Activated naive CD8-positive, alpha-beta T cell treated with anti-CD3 and anti-CD28 coated beads, Interleukin-2, amount 50 U/mL, for 16 hours (primary cell): ENCODE data around the gene SCAPER.
"Not testable (repeated sequence)": the region's sequence is repeated elsewhere in the genome, so short reads cannot be mapped to it uniquely, and the experiment has no call there.

Experiments
- DNase-seq: peaks from one replicate; pipeline ENCODE4 v3.0.0-alpha.2; 2020; ENCODE audit warnings: low read depth, low spot score

The SCAPER gene

GRCh38 chr15:76863123-76863522 is 42.0 kb downstream of the SCAPER start:
- DNase-seq: no peak

- no peak for DNase-seq
These were observed 43.2 kb downstream of the SCAPER start for GRCh38 chr15:76861815-76862397.

GRCh38 chr15:76860201-76860600 is 44.9 kb downstream of the SCAPER start:
- DNase-seq: no peak

DNA sequence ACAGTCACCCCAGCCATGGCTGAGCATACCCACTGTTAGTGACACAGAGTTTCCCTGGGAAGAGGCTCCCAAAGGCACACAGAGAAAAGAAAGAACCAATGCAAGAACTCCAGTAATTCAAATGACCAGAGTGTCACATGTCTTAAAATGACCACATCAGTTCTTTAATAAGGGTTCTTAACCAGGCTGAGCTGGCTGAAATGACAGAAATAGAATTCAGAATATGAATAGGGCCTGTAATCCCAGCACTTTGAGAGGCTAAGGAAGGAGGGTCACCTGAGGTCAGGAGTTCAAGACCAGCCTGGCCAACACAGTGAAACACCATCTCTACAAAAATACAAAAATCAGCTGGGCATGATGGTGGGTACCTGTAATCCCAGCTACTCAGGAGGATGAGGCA is 54.8 kb downstream of the SCAPER start:
- not testable (repeated sequence) for DNase-seq

GRCh38 chr15:76846782-76847181 is 58.4 kb downstream of the SCAPER start:
- no peak for DNase-seq

DNA sequence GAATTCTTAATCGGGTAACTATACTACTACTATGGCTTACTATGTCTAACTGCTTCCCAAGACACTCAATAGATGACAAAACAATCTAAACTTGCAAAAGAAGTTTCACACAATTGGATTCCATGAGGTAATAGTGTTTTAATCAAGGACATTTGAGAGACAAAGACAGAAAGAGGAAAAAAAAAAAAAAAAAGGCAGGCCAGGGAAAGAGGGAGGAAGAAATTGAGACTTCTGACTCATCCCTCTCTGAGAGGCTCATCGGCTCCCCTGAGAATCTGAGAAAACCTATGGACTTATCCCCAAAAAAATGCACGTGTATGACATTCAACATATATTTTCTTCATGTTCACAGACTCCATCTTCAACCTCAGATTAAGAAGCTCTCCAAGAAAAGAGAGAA is 61.0 kb downstream of the SCAPER start:
- DNase-seq: no peak

- DNase-seq: no peak
These were observed 61.9 kb downstream of the SCAPER start for GRCh38 chr15:76843269-76843668.

DNA sequence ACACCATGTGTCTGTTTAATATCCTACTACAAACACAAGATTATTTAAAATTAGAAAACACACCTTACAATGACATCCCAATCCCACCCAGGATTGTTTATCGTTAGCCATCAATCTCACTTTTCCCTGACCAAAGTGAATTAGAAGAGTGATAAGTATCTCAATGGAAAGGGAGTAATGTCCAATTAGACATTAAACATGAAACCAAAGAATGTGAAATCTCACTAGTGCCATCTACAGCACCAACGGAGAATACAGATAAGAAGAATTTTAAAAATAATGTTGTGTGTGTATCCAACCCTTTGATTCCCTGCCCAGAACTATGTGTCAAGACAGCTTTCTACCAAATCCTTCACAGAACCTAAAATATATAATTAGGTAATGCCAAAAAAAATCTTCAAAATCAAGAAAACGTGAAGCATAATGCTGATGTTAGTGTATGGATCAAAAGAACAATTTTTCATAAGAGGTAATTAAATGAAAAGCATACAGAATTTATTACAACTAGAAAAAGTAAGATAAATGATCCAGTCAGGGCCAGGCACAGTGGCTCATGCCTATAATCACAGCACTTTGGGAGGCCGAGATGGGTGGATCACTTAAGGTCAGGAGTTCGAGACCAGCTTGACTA is 64.2 kb downstream of the SCAPER start:
- DNase-seq: no peak

DNA sequence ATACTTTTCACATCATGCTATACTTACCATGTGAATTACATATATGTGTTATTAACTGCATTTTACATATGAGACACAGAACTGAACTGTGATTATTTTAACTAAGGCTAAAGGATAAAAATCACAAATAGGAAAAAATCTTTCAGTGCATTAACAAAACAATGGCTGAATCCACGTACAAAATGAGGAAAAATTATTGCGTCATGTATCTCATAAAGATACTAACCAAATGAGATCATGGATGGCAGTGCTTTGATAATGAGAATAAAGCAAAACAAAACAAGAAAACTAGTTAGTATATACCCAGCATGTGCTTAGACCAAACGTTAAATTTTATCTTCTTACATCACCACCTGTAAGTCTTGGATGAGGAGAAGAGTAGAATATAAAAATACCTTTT is 66.0 kb downstream of the SCAPER start:
- DNase-seq: no peak

GRCh38 chr15:76837474-76837873 is 67.7 kb downstream of the SCAPER start:
- DNase-seq: no peak

GRCh38 chr15:76829939-76830338 is 75.2 kb downstream of the SCAPER start:
- no peak for DNase-seq

GRCh38 chr15:76823890-76824289 is 81.2 kb downstream of the SCAPER start:
- no peak for DNase-seq

DNA sequence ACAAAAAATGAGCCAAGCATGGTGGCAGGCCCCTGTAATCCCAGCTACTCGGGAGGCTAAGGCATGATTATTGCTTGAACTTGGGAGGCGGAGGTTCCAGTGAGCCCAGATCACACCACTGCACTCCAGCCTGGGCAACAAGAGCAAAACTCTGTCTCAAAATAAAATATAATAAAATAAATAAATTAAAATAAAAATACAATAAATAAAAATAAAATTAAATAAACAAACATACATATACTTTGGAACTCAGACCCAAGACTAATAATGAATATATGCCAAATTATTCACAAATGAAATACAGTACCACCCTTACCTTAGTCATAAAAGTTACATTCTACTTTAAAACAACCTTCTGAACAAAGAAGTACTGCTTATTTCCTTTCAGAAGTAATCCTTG is 81.8 kb downstream of the SCAPER start:
- no peak for DNase-seq

- DNase-seq: not testable (repeated sequence)
These were observed 86.2 kb downstream of the SCAPER start for GRCh38 chr15:76818926-76819325.

GRCh38 chr15:76815421-76815820 is 89.7 kb downstream of the SCAPER start:
- DNase-seq: no peak

DNA sequence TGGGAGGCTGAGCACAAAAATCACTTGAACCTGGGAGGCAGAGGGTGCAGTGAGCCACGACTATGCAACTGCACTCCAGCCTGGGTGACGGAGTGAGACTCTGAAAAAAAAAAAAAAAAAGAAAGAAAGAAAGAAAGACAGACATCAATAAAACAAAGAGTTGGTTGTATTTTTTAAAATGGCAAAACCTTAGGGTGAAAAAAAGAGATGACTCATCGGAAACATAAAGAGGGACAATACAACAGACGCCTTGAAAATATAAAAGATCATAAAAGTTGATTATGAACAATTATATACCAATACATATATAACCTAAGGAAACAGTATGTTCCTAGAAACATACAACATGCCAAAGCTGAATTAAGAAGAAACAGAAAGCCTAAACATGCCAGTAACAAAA is 92.8 kb downstream of the SCAPER start:
- no peak for DNase-seq

- DNase-seq: no peak
These were observed 95.6 kb downstream of the SCAPER start for GRCh38 chr15:76809412-76810103.

DNA sequence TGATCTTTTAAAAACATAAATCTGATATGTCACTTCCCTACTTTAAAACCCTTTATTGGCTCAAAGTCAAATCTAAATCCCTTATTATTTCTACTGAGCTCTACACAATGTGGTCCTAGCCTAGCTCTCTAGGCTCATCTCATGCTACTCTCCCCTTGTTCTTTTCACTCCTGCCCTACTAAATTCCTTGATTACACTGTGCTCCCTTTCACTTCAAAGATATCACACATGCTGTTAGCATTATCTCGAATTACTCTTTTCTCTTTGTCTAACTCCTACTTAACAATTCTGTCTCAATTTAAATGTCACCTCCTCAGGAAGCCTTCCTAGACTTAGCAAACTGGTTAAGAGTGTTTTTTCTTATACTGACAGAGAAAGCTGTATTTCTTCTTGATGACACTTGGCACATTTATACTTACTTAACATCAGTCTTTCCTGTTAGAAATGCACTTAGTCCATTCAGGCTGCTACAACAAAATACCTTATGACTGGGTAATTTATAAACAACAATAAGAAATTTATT is 102.0 kb downstream of the SCAPER start:
- DNase-seq: no peak

DNA sequence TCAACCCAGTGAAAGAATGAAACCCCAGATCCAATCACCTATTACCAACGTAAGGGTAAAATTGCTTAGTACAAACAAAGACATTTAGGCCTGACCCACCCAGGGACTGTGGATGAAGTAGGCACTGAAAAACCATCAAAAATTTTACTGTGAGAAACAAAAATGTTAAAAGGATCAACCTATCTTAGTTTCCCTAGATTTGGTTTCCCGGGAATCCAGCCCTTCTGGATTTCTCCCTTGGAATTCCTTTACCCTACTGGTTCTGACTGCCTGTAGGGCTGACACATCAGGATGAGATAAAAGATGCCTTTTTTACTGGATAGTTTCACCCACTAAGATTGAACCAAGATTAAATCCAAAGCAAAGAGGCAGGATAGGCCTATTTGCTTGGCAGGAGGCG is 102.7 kb downstream of the SCAPER start:
- DNase-seq: no peak

GRCh38 chr15:76799760-76800159 is 105.4 kb downstream of the SCAPER start:
- no peak for DNase-seq

DNA sequence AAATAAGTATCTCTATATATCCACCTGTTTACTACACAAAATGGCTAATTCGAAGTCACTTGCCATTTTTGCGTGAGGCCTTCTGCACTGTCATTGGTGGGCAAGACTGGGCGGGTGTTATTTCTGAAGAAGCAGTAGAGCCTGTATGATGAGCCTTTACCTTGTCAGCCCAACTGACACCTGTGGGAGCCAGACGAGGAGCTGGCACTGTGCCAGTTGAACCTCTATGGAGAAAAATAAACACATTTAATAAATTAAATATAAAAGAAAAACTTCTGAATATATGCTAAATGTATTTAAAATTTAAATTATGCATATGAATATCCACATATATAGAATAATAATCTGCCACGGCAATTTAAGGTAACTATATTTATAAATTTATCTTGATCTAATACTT is 109.9 kb downstream of the SCAPER start:
- no peak for DNase-seq

GRCh38 chr15:76793162-76793561 is 112.0 kb downstream of the SCAPER start:
- DNase-seq: no peak

DNA sequence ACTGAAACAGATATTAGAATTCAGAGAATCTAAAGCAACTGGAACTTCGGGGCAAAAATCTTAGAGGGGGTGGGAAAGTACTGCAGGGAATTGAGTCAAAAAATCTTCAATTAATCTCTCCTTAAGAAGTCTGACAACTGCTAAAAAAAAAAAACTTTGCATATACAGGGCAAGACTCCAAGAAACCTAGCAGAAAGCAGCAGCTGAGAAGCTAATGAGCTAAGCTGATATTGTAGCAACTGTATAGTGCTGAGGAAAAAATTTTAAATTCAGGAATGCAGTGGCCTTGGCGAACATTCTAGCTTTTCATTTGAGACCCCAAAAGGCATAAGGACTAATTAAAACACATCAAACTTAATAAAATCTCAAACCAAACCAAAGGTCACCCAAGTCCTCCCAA is 113.6 kb downstream of the SCAPER start:
- DNase-seq: no peak
